HG03575 (cell line): ENCODE measurements around the gene ZNF362.
"Not testable (repeated sequence)": the region's sequence is repeated elsewhere in the genome, so short reads cannot be mapped to it uniquely, and the experiment has no call there.

Experiments
- ATAC-seq: cut with Tn5 transposase; IDR thresholded peaks from one replicate; pipeline ENCODE4 v1.9.1; 2021; ENCODE audit not compliant: unreplicated experiment, insufficient number of reproducible peaks, low FRiP score; ENCODE audit errors: extremely low read depth

The ZNF362 gene, protein sequence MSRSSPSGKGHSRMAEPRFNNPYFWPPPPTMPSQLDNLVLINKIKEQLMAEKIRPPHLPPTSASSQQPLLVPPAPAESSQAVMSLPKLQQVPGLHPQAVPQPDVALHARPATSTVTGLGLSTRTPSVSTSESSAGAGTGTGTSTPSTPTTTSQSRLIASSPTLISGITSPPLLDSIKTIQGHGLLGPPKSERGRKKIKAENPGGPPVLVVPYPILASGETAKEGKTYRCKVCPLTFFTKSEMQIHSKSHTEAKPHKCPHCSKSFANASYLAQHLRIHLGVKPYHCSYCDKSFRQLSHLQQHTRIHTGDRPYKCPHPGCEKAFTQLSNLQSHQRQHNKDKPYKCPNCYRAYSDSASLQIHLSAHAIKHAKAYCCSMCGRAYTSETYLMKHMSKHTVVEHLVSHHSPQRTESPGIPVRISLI

DNA sequence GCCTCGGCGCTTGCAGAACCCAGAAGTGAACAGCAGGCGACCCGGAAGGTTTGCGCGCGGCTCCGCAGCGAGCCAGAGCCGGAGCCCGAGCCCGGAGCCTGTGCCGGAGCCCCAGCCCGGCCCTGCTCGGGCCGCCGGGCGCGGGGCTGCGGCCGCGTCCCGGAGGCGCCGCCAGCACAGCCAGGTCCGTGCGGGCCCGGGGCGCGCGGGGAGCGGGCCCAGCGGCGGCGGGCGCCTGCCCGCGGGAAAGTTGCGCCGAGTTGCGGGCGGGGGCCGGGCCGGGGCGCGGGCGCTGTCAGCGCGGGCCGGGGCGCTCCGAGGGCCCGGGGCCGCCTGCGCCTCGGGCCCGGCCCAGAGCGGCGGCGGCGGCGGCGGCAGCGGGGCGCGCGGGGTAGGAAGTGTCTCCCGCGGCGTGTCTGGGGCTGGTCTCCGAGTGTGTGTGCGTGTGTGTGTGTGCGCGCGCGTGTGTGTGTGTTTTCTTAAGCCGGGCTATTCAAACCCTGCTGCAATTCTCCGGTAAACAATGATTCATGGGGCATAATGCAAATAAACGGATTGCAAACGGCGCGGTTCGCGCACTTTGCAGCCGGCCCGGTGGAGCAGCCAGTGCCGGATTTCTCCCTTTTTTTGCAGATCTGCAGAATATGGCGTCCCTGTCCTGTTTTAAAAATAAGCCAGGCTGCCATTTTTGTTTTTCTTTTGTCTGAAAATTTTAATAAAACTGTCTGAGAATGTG is at the start of gene ZNF362:
TSS of gene ZNF362 (plus strand) at position 22 of the 736 bp plus-strand sequence. CDS start 14,083 bp downstream, outside the sequence.
- no peak for ATAC-seq

DNA sequence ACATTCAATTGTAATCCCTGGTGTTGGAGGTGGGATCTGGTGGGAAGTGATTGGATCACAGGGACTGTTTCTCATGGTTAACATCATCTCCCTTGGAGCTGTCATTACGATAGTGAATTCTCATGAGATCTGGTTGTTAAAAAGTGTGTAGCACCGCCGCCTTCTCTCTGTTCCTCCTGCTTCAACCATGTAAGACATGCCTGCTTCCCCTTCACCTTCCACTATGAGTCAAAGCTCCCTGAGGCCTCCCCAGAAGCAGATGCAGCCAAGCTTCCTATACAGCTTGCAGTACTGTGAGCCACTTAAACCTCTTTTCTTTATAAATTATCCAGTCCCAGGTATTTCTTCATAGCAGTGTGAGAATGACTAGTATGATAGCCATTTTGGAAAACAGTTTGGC is 44.3 kb upstream of the ZNF362 start:
- ATAC-seq = no peak

DNA sequence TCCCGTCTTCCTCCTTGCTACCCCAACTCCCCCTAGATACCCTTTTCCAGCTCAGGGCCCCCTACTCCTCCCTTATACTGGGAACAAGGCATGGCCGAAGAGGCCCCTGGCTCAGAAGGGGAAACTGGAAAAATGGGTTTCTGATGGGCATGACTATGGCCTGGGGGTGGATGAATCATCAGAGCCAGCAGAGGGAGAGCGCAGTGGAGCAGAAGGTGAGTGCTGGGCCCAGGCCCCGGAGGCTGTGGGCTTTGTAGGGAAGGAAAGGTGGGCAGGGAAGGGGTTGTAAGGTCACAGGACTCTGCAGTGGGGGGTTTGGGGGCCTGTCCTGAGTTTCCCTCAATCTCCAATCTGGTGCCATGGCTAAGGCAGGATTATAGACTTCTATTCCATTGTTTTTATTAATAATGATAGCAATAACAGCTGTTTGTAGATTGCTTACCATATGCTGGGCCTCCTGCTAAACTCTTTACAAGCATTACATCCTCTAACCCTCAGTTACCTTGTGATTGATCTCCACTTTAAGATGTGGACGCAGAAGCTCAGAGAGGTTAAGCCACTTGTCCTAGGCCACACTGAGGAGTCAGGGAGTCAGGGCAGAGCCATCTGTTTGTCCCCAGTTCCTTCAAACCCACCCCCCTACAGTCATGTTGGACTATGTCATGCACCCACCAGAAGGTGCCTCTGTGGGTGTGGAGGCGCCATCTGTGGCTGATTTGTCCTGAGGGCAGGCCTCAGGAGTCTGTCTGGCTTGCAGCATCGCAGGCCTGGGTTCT is 36.2 kb upstream of the ZNF362 start:
- no peak for ATAC-seq

DNA sequence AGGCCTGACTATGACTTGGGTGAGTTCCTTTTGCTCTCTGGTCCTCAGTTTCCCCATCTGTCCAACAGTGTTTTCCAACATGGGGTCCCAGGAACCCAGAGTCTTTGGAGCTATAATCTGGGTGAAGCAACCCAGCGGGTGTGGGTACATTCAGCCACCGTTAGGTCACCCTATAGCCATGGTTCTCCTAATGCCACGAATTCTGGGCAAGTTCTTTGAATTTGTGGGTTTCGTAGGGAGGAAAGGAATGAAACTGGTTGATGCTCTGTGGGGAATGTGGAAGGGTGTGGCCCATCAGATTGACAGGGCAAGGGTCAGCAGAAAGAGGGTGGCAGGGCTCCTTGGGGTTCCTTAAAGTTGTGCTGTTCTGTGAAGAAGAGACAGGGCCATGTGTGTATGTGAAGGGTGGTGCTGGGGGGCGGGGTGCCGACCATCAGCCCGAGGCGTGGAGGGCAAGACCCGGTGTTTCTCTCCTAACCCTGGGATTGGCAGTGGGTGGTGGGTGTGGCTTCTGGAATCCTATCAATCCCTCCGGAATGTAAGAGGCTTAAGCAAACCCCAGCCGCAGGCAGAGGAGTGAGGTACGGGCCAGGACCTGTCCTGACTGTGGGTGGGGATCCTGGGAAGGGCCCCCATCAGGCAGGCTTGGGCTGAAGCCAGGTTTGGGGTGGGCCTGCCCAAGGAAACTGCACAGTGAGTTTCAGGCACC is 35.5 kb upstream of the ZNF362 start:
- no peak for ATAC-seq

DNA sequence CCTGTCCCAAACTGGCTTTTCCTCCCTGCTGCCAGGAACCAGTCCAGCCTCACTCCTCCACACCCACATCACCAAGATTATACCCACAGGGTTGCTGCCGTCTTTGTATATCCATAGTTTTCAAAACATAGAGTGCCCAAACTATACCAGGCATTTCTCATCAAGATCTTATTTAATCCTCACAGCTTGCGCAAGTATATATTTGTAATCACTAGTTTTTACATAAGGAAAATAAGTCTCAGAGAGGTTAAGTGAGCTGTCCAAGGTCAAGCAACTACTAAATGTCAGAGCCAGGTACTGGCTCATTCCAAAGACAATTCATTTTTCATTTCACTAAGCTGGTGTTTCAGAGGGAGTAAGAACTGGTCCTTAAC is 34.9 kb upstream of the ZNF362 start:
- no peak for ATAC-seq

DNA sequence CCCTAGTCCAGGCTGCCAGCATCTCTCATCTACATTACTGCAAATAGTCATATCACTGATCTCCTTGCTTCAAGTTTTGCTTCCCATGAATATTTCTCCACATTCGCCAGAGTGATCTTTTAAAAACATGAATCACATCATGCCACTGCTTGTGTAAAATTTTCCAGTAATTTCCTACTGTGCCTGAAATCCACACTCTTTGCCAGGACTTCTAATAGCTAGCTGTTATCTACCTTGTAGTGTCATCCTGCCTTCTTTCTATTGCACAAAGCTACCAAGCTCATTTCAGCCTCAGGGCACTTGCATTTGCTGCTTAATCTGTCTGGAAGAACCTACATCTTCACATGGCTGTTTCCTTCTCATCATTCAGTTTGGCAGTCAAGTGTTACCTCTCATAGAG is 33.9 kb upstream of the ZNF362 start:
- no peak for ATAC-seq

DNA sequence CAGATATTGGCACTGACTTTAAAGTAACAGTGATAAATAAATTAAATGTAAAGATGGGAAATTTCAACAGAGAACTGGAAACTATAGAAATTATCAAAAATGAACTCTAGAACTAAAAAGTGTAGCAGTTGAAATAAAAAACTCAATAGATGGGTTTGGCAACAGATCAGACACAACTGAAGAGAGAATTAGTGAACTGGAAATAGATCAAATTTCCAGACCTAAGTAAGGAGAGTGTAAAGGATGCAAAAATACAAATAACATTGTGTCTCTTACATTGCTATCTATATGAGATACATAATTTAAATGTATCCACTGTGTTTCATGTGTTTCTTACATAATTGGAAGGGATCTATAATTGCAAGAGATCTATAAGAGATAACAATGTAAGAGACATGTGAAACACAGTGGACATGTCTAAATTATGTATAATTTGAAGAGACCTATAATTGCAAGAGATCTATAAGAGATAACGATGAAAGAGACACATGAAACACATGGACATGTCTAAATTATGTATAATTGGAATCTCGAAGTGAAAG is 32.1 kb upstream of the ZNF362 start:
- ATAC-seq = no peak

DNA sequence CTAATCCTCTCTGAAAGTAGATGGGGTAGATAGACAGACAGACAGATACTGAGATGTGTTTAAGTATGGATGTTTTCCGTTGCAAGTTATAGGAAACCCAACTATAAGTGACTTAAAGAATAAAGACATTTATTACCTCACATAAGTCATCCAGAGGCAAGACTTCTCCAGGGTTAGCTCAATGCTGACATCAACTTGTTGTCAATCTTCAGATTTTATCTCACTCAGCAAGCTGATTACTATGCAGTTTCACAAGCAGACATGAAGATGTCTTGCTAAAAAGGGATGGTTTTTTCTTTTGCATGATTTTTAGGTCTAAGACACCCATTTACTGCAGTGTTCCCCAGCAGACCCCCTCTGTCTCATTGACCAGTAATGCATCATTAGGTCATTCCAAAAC is 30.7 kb upstream of the ZNF362 start:
- ATAC-seq = no peak

DNA sequence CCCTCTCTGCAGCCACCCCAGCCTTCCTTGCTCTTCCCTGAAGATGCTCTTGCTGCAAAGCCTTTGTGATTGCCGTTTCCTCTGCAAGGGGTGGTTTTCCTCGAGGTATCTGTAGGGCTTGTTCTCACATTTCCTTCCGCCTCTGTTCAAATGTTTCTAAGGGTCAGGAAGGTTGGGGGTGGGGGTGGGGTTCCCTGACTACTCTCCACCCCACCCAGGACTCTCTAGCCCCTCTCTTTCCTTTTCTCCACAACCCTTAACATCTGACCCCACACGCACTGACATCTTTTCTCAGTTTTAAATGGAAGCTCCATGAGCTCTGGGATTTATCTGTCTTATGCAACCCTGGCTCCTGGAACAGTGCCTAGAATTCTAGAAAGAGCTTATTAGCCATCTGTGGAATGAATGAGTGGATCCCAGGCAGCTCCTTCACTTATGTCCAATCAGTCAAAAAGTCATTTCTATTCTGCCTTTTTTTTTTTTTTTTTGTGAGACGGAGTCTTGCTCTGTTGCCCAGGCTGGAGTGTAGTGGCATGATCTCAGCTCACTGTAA is 27.3 kb upstream of the ZNF362 start:
- ATAC-seq = no peak

DNA sequence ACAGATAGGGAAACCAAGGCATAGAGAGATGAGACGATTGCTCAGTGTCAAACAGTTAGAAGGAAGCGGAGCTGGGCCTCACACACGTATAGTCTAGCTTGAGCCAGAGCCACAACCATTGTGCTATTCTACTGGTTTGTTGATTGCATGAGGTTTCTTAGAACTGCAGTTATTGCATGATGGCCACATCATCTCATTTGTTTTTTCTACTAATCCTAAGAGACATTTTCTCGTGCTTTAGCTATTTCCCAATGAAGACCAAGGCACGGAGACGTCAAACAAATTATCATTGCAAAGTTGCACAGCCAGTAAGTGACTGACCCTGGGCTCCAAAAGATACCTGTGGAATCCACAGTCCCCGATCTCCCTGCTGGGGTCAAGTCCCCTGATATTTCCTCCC is 25.1 kb upstream of the ZNF362 start:
- ATAC-seq = no peak

DNA sequence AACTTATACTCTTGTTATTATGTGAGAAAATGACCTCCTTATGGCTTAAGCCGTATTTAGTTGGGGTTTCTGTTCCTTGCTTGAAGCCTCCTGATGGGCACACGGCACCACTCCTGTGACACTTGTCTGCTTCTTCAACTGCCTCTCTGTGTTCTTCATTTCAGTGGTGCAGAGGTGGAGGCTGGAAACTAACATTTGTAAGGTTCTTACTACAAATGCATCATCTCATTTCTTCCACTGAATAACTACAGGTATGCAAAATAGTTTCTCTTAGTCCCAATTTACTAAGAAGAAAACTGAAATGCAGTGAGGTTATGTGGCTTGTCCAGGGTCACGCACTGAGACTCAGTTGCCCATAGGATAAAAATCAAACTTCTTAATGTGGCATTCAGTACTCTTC is 23.6 kb upstream of the ZNF362 start:
- ATAC-seq = no peak

DNA sequence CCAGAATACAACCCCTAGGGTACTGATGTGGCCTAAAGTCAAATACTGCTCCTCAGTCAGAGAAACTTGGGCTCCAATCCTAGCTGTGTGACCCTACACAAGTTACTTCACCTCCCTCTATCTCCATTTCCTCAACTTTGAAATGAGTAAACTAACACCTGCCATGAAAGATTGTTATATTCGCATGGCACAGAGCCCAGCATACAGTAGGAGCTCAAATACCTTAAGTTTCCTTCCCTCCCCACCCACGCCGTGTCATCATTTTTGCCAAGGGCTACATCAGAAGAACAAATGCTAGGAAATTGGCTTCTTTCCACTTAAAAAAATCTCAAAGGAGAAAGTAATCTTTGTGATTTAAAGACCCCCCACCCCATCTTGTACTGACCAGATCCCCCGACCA is 22.2 kb upstream of the ZNF362 start:
- no peak for ATAC-seq

DNA sequence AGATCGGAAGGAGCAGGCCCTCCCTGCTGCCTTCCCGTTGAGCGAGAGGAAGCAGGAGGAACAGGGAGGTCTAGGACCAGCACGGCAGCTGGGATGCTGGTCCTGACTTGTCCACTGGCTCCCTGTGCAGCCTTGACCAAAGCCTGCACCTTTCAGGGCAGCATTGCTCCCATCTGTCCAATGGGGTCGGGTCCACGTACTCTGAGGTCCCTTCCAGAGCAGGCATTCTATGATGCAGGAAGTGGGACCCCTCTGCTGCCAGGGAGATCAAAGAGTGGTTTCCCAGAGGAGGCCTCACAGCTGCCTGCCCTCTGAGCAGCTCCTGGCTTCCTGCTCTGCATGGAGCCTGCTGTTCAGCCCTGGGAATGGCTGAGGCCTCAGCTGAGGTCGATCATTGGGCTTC is 21.7 kb upstream of the ZNF362 start:
- no peak for ATAC-seq

DNA sequence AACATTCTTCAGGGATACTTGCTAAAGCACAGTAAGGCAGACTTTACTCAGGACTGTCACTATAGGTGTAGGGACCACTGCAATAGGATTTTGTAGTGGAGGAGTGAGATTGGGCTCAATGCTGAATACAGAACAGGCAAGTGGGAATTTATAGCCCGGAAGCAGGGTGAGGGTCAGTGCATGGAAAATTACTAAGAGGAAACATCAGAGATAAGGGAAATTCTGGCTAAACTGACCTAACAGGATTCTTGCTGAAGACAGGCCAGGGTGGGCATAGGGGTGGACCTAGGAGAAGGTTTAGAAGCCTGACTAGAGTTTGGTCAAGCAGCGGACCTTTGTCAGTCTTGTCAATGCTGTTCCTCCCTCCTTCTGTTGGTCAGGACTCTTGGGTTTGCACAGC is 20.8 kb upstream of the ZNF362 start:
- ATAC-seq = no peak

DNA sequence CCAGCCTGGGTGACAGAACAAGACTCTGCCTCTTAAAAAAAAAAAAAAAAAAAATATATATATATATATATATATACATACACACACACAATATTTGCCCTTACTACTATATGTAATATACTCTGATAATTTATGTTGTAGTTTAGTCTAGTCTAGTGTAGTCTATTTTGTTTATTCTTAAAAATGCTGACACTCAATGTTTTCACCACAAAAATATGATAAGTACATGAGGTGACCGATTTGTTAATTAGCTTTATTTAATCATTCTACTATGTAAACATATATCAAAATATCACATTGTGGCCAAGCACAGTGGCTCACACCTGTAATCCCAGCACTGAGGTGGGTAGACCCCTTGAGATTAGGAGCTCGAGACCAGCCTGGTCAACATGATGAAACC is 19.8 kb upstream of the ZNF362 start:
- ATAC-seq = no peak

DNA sequence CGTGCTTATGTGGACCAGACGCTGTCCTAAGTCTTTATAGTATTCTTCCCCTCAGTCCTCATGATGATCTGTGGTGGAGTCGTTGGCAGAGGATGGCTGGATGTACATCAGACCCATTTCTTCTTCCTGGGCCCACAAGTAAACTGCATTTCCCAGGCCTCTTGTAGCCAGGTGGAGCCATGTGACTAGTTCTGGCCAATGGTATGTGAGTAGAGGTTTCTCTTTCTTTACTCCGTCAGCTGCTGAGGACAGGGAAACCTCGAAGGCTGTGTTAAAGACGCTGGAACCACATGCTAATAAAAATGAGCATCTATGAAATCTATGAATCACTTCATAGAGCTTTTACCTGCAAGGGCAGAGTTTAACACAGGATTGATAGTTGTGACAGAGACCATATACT is 18.7 kb upstream of the ZNF362 start:
- ATAC-seq = no peak

DNA sequence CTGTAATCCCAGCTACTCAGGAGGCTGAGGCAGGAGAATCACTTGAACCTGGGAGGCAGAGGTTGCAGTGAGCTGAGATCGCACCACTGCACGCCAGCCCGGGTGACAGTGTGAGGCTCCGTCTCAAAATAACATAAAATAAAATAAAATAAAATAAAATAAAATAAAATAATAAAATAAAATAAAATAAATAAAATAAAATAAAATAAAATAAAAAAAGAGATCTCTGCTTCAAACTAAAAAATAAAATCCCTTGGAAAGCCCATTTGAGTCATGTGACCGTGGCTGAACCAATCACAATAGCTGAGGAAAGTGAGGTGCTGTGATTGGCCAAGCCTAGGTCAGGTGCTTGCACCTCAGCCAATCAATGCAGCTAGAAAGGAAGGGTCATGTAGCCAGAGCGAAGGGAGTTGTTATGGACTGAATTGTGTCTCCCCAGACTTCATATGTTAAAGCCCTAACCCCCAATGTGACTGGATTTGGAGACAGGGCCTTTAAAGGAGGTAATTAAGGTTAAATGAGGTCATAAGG is 18.0 kb upstream of the ZNF362 start:
- ATAC-seq = not testable (repeated sequence)

DNA sequence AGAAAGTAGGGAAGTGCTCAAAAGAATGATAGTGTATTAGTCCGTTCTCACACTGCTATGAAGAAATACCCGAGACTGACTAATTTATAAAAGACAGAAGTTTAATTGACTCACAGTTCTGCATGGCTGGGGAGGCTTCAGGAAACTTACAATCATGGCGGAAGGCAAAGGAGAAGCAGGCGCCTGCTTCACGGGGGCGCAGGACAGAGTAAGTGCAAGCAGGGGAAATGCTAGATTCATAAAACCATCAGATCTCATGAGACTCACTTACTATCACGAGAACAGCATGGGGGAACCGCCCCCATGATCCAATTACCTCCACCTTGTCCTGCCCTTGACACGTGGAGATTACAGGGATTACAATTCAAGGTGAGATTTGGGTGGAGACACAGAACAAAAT is 16.9 kb upstream of the ZNF362 start:
- not testable (repeated sequence) for ATAC-seq
